Stimulated activated CD4-positive, alpha-beta T cell treated with anti-CD3 and anti-CD28 coated beads, TNF-alpha, amount 100 ng/mL, for 48 hours (primary cell): ENCODE measurements around the gene ZNF407.

Experiments
- DNase-seq, 3 donors: peaks; one replicate each; pipeline ENCODE4 v3.0.0-alpha.2; 2020; ENCODE audit warnings: low read depth in 3 of 3

Gene ZNF407

GRCh38 chr18:74874351-74874750 lies 276.7 kb downstream of the ZNF407 start:
- no peak for DNase-seq

- DNase-seq, result no peak
Measured at GRCh38 chr18:74876630-74877243, 279.1 kb downstream of the ZNF407 start.

- DNase-seq, result no peak
Measured at GRCh38 chr18:74878267-74878666, 280.6 kb downstream of the ZNF407 start.

- DNase-seq, result no peak
Measured at GRCh38 chr18:74880706-74881278, 283.1 kb downstream of the ZNF407 start.

- no peak for DNase-seq
Measured at GRCh38 chr18:74892066-74892627, 294.5 kb downstream of the ZNF407 start.

GRCh38 chr18:74895686-74896085 lies 298.0 kb downstream of the ZNF407 start:
- DNase-seq, result no peak

GRCh38 chr18:74896390-74896991 lies 298.8 kb downstream of the ZNF407 start:
- no peak for DNase-seq

GRCh38 chr18:74897971-74898657 lies 300.4 kb downstream of the ZNF407 start:
- DNase-seq, result no peak

- no peak for DNase-seq
Measured at GRCh38 chr18:74898965-74899364, 301.3 kb downstream of the ZNF407 start.

GRCh38 chr18:74899554-74899953 lies 301.9 kb downstream of the ZNF407 start:
- DNase-seq, result no peak

GRCh38 chr18:74901362-74902146 lies 303.9 kb downstream of the ZNF407 start:
- DNase-seq, result no peak

- no peak for DNase-seq
Measured at GRCh38 chr18:74902147-74902455, 304.4 kb downstream of the ZNF407 start.

- no peak for DNase-seq
Measured at GRCh38 chr18:74905247-74905646, 307.6 kb downstream of the ZNF407 start.

GRCh38 chr18:74906184-74906583 lies 308.5 kb downstream of the ZNF407 start:
- no peak for DNase-seq

- no peak for DNase-seq
Measured at GRCh38 chr18:74914052-74914591, 316.5 kb downstream of the ZNF407 start.

GRCh38 chr18:74914648-74915047 lies 317.0 kb downstream of the ZNF407 start:
- no peak for DNase-seq

GRCh38 chr18:74916773-74917393 lies 319.2 kb downstream of the ZNF407 start:
- DNase-seq, result no peak

- DNase-seq, result no peak
Measured at GRCh38 chr18:74918276-74918790, 320.7 kb downstream of the ZNF407 start.

- DNase-seq, result no peak
Measured at GRCh38 chr18:74921057-74921820, 323.6 kb downstream of the ZNF407 start.

GRCh38 chr18:74926051-74926450 lies 328.4 kb downstream of the ZNF407 start:
- DNase-seq, result no peak
